Kidney tubule cell (primary cell): ENCODE results near the gene ZBTB12.

ENCODE experiments used
- DNase-seq: peaks from one replicate; pipeline ENCODE4 v3.0.0-alpha.2; 2018; ENCODE audit warnings: low spot score

Gene ZBTB12

DNA sequence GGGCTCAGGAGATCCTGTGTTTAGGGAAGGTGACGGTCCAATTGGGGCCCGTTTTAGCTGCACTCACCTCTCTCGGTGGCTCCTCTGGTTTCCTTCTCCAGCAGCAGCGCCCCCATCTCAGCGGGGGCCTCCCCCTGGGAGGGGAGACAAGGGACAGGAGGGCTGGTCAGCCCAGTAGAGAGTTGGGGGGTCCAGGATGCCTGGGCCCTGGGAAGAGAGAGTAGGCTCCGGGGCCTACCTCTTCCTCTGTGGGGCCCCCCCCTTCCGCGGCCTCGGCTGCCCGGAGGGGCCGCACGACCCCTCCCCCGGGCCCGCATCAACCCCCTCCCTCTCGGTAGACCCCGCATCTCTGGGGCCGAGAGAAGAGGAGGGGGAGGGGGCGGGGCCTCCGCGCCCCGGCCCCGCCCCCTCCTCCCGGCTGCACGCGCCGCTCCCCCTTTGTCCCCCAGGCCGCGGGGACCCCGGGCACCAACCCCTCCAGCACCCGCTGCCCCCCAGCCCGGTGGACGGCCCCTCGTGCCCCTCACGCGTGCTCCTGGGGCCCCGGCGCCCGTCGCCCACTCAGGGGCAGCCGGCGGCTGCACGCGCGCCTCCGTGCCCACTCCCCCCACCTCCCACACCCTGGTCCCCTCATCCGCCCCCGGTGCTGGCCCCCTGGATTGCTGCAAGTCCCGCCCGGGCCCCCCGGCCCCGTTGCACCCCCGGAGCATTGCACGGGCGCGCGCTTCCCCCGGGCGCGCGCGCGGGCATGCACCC, 4.9 kb downstream of the ZBTB12 start:
- no peak for DNase-seq

DNA sequence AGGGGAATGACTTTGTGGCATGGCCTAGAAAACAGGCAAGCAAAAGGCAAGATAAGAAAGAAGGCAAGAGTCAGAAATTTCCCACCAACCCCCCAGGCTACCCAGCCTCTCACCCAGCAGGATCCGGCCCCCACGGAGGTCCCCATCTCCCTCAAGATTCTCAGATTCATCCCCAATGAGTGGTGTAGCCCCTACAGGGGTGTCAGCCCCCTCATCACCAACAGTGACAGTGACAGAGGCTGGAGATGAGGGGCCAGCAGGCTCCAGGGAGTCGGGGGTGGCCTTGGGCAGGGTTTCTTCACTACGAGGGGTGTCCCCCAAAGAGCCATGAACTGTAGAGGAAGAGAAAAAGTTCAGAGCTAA, 5.4 kb downstream of the ZBTB12 start:
- no peak for DNase-seq

DNA sequence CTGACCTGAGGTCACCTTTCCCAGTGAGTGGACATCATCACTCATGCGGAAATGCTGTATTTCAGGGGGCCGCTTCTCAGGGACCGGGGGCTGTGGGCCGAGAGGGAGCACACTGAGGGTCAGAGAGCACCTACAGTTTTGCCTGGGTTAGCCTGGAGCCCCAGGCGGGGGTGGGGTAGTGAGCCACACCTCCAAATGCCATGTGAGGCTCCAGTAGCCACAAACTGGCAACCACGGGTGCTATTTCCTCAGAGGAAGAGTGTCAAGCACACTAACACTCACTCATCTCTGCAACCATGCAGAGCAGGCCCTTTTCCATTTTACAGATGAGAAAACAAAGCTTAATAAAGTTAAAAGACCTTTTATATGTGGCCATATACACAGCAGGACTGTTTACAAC, 9.1 kb downstream of the ZBTB12 start:
- peak; percentile 33 for DNase-seq

DNA sequence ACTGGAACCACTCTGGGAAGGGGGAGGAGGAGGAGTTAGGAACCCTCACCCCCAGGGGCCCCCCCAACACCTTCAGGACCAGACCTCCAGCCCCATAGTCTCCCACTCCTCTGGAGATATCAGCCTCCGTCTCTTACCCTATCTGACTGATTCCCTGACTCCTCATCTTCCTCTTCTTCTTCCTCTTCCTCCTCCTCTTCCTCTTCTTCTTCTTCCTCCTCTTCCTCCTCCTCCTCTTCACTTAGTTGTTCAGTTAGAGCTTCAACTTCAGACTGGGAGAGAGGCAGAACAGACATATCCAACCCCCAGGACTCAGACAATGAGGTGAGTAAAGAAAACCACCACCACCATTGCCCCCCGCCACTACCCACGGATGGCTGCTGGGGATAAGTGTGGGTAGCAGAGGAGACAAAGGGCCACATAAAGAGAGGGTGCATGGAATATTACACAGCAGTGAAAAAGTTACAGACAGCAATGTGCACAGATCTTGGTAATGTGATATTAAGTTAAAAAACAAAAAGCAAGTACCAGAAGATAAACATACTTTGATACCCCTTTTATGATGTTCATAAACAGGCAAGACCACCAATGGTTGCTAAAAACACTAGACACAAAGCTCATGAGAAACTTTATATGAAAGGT, 12.4 kb downstream of the ZBTB12 start:
- DNase-seq, result no peak

DNA sequence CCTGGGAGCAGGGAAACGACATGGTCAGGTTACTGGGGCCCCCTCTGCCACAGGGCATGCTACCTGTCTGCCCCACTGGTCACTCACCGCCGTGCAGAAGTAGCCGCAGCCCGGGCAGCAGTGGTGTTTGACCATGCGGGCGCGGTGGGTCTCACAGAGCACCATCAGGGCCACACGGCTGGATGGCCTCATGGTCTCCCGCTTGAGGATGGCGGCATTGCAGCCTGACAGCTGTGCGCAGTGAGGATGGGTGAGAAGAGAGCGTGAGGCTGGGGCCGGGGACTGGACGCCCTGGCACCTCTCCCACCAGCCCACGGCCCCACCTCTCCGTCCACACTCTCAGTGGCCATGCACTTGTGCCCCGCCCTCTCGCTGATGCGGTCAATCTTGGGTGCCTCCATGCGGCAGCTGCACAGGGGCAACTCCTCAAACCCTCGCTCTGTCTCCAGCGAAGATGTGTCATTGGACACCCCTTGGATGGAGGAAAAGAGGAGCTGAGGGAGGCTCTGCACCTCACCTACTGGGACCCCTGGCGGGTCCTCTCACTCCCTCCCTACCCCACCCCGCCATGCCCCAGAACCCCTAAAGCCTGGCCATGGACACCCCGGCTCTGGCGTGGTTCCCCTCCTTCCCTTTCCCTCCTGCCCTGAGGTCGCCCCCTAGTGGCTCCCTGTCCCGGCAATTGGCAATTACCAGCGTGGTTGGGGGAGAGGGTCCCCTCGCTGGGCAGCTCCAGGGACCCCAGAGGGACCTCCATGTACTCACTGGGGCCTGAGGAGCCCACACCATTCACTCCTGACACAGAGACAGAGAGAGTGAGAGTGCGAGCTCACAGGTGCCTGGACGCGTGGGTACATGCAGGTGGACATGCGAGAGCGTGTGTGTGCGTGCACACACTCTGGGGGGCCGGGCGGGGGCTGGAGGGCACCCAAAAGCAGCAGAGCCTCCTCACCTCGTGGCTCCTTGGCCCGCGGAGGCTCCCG, 13.3 kb downstream of the ZBTB12 start:
- no peak for DNase-seq

DNA sequence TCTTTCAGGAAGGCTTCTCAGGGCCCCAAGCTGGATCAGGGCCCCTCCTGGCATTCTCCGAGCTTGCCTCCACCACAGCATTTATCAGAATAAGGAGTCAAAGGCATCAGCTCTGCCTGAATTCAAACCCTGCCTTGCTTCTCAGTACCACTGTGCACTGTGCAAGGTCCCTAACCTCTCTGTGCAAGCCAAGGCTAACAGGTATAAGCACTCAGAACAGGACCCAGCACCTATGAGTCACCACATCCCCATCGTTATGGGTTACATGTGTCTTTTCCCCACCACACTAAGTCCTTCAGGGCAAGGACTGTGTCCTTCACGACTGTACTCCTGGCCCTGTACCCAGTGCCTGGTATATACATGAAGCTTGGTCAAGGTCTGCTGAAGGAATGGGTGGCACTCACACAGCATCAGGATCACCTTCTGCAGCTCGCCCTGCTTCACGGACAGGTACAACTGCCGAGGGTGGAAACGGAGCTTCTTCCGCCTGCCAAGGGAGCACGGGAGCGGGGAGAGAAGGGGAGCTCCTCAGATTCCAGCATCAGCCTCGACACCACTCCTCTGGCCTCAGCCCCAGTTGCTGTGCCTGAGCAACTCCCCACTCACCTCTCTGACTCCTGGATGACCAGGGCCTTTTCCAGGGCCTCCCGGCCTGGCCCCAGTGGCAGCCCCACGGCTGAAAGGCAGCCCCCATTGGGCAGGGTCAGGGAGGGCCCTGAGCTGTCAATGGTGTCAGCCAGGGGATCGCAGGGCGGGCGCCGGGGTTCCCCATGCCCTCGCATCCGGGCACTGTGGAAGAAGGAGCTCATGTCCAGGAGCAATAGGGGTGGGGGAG, 14.5 kb downstream of the ZBTB12 start:
- no peak for DNase-seq

DNA sequence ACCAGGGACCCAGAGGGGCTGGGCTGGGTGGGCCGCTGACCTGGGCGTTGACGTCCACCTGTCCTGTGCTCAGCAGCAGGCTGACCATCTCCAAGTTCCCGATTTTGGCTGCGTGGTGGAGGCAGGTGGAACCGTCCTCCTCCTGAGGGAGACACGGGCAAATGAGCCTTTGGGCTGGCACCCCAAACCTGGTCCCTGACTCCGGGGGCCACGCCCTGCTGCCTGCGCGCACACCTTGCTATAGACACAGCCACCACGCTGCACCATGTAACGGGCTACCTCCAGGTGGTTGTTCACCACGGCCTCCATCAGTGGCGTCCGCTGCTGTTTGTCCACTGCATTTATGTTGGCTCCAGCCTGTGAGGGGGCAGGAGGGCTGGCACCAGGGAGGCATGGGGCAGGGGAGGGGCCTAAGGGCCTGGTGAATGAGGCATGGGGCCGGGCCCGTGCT, 15.3 kb downstream of the ZBTB12 start:
- no peak for DNase-seq

DNA sequence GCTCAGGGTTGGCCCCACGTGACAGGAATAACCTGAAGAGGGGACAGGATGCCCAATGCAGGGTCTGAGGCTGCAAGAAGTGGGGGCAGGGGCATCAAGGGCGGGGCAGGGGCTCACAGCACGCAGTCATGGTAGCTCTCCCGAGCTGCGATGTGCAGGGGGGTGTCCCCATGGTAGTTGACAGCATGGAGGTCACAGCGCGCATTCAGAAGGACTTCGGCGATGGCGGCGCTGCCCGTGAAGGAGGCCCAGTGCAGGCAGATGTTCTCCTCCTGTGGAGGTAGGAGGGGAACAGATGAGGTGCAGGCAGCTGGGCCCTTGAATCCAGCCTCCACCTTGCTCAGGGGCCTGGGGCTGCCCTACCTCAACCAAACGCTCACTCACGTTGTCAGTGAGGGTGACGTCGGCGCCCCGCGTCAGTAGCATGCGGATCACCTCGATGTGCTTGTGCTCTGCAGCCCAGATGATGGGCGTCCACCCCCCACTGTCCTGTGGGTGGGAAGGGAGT, 17.3 kb downstream of the ZBTB12 start:
- DNase-seq, result no peak

DNA sequence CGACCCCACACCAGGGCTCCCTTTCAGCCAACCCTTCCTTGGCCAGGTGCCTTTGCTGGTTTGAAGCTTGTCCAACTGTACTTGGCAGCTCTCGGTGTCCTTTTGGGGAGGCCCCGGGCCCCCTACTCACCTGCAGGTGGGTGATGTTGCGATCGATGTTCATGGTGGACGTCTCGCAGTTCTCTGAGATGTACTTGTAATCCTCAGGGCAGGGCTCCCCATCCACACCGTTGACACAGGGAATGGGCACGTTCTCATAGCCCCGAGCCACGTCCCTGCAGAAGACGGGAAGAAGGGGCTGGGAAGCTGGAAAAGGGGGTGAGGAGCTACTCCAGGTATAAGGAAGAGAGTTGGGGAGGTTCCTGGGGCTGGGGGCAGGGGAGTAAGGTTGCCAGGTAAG, 18.2 kb downstream of the ZBTB12 start:
- no peak for DNase-seq

DNA sequence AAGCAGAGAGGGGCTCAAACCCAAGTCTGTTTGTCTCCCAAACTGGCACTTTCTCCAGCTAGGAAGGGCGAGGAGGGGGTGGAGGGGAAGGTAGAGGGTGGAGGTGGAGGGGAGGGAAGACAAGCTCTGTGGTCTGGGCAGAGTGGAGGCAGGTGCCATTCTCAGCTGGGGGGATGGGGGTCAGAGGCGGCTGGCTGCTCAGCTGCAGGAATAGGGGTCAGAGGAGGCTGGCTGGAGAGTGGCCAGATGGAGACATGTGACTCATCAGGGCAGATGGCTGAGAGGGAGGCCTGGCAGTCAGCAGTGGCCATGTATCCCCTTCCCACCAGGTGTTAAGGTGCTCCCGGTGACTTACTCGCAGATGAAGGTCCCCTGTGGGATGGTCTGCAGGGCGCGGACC, 19.5 kb downstream of the ZBTB12 start:
- peak; percentile 57 for DNase-seq

DNA sequence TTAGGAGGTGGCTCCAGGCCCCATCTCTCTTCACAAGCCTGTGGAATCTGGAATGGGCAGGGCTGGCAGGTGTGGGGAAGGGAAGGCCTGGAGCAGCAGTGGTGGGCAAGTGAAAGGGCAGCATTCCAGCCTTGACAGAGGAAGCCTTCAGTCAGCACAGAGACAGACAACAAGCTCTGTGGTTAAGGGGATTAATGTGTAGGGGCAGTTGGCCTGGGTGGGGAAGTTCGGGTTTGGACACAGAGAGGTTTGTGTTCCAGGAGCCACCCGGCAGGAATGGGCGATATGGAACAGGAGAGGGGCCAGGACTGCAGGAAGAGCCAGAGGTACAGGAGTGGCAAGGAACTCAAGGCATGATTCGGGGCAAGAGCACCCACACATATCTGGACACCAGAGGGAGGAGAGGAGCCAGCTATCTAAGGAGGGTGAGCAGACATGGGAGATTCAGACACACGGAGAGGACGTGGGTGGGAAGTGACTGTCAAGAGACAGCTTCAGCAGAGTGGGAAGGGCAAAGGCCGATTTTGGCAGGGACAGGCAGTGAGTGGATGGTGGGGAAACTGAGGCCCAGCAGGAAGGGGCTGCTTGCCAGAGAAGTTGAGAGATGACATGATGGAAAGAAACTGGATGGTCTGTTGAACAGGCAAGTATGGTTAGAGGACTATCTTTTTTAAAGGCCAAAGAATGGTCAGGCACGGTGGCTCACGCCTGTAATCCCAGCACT, 20.6 kb downstream of the ZBTB12 start:
- DNase-seq, result no peak

DNA sequence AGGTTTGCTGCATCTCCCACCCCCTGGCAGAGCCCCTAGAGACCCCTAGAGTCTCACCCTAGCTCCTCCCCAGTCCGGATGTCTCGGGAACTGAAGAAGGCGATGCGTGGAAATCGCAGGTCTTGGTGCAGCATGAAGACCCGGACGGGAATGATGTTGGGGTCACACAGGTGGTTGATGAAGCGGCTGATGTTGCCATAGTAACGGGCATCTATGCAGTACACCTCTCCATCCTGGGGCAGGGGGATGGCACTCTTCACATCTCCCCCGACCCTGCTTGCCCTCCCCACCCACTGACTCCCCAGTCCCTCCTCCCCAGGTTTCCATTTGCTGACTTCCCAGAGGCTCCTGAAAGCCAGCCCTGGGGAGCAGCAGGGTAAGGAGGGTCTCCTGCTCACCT, 21.3 kb downstream of the ZBTB12 start:
- no peak for DNase-seq

DNA sequence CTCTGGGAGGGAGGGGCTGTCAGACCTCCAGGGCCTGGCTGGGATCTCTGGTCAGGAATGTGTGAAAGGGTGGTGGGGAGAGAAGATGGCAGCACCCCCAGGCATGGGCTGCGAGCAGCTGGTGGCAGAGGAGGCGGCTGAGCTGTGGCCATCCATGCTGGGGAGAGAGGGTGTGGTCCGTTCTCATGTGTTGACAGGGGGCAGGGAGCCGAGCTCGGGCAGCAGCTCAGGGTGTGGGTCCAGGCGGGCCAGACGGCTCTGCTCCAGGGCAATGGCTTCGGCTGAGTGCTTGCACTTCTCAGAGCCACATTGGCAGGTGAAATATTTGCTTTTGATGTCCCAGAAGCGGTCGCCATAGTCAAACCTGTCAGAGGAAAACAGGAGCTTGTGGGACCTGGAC, 22.0 kb downstream of the ZBTB12 start:
- DNase-seq, result no peak

DNA sequence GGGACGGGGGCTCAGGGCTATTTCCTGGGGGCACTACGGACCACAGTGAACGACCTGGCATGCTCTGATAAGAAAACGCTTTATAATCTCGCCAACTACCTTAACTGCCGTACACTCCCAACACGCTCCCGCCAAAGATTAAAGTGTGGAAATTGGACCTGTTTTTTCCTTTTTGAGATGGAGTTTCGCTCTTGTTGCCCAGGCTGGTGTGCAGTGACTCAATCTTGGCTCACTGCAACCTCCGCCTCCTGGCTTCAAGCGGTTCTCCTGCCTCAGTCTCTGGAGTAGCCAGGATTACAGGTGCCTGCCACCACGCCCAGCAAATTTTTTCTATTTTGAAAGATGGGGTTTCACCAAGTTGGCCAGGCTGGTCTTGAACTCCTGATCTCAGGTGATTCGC, 22.7 kb downstream of the ZBTB12 start:
- DNase-seq, result peak; percentile 29

DNA sequence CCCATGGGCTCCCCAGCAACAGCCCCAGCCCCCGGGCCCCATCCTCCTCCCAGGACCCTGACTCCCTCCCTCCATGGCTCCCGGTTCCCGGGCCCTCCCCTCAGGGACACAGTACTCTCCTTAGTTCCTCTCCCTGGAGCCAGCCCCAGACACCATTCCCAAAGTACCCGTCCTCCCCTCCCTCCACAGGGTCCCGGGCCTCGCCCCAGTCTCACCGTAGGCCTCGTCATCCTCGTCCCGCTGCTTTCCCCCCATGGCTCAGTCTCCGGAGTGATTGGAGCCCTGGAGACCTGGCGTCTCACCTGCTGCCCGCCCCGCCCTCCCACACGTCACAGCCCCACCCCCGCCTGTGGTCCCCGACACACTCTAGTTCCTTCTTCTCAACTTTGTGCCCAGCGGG, 23.2 kb downstream of the ZBTB12 start, which contains the start of gene SLC44A4:
Gene SLC44A4 (minus strand): TSS at position 272 of the 400 bp plus-strand sequence. CDS start 17 bp downstream, at position 255.
- peak; percentile 34 for DNase-seq

DNA sequence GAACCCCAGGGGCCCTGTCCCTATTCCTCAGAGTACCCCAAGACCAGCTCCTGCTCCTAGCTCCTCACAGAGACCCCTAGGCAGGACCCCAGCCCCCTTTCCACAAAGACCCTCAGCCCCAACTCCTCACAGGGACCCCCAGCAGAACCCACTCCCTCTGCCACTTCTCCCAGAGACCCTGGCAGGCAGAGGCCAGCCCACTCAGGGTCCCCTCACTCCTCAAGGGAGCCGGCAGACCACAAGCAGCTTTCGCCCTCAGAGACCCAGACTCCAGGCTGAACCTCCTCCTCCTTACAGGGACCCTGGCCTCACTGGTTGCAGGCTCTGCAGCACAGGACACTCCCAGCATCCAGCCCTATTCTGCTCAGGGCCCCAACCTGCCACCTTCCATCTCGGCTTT, 23.7 kb downstream of the ZBTB12 start:
- DNase-seq, result no peak

DNA sequence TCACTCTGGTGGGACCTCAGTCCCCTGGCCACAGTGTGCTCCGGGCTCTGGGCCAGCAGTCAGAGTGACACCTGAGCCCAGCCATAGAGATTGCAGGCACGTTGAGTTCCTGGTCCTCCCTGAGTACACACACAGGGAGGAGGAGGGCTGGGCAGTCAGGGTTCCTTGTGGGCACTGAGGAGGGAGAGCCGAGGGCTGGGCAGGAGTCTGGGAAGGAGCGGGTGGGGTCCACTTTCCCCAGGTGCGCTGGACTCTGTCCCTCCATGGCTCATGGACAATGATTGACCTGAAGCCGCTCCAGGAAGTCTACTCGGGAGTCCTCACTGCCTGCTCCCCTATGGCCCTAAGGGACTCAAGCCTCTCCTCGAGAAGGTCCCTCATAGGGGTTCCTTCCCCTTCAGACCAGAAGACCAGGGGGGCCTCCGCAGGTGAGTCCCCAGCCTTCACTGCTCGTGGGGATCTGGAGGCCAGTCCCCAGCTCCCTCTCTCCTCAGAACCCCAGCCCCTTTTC, 24.2 kb downstream of the ZBTB12 start:
- DNase-seq, result peak; percentile 65

DNA sequence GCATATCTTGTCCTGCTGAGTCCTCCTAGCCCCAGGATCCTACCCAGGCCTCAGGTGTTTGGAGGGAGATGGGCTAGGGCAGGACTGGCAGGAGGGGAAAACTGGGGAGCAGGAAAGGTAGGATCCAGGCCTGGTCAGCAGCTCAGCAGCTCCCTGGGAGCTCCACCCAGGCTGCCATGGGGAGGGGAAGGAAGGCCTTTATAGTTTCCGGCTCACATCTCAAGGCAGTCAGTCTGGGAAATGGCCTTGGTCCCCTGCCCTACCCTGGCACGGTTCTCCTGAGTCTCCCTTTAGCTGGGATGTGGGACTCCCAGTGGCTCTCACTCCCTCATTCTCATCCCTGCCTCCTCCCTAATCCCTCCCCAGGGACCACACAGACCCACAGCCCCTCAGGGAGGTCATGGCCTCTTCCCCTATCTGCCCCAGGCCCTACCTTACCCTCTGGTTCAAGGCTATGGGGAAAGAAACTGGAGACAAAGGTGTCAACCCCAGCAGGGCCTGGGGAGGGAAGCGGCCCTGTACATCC, 24.7 kb downstream of the ZBTB12 start:
- no peak for DNase-seq

DNA sequence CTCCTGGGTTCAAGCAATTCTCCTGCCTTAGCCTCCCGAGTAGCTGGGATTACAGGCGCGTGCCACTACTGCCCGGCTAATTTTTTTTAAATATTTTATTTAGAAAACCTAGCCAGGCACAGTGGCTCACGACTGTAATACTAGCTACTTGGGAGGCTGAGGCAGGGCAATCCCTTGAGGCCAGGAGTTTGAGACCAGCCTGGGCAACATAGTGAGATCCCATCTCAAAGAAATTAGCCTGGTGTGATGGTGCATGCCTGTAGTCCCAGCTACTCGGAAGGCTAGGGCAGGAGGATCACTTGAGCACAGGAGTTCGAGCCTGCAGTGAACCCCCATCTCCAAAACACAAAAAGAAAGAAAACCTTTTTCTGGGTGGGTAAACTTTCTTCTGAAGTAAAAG, 25.5 kb downstream of the ZBTB12 start:
- no peak for DNase-seq

DNA sequence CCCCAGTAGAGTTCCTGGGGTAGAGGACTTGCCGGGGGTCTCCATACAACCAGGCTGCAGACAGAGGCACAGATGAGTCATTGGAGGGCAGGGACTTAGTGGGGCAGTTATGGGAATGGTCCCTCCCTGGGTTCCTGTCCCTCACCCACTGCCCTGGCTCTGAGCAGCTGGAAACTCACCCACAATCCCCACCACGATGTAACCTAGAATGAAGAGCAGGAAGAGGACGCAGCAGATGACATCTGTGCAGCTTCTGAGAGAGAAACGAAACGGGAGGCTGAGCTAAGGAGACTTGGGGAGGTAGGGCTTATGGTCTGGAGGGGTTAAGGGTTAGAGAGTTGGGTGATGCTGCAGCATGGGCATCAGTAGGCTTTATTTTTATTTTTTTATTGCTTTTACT, 26.0 kb downstream of the ZBTB12 start:
- DNase-seq, result no peak
